Skin epidermis (tissue), 12 donors: ENCODE data around the gene MSS51.

ENCODE experiments used
- H3K27ac ChIP-seq, 21 experiments: fragments of 200-600 bp; sonication (generic) in 11 of 21; one replicate each; pipeline ENCODE4 v1.5.0; 2020; ENCODE audit warnings: mild to moderate bottlenecking in 3 of 21, inconsistent platforms in 2 of 21, moderate library complexity in 2 of 21
- H3K4me3 ChIP-seq, 7 experiments: fragments of 200-600 bp; sonication (generic) in 2 of 7; one replicate each; pipeline ENCODE4 v1.5.0; 2020; ENCODE audit warnings: inconsistent platforms in 2 of 7, mild to moderate bottlenecking in 2 of 7, moderate library complexity in 1 of 7

The MSS51 gene

DNA sequence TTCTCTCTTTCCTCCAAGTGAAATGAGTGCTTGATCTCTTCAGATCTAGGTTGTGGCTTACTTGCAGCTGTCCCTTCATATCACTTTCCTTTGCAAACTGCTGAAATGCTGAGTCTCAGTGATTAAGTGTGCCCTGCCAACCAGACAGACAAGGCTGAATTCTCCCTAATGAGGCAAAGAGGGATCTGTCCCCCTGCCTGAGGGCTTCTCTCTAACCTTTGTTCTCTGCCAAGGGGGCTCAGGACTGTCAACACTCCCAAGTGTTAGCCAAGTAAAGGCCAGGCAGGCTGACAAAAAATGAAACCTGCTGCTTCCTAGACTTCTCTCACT, at the start of gene MSS51:
Gene MSS51 (minus strand): TSS at position 24 of the 330 bp plus-strand sequence. CDS start 5,277 bp downstream, outside the sequence.
- H3K27ac ChIP-seq: no peak within 1 kb of the TSS

DNA sequence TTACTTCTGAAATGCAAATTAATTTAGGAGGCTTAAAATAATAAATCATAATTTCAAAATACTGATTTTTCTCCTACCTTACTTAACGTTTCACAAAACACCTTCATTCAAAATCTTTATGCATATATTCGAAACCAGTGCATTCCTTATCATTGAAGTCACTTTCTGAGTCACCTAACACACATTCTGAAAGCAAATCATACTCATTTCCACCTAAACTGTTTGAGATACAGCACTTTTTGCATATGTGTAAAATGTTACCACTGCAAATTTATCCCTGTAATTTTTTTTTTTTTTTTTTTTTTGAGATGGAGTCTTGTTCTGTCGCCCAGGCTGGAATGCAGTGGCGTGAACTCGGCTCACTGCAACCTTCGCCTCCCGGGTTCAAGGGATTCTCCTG, 46.8 kb upstream of the MSS51 start:
- H3K4me3 ChIP-seq: no peak overlapping the region
- H3K27ac ChIP-seq: no peak overlapping the region

More for the DNA sequence above, at the start of gene MSS51:
- no peak within 1 kb of the TSS for H3K4me3 ChIP-seq

GRCh38 chr10:73478636-73479035, 45.3 kb upstream of the MSS51 start:
- Histone ChIP-seq H3K4me3 (no peak overlapping the region), H3K27ac (no peak overlapping the region)

- Histone ChIP-seq H3K4me3 (no peak overlapping the region), H3K27ac (no peak overlapping the region)
Measured at GRCh38 chr10:73471226-73471625, 37.9 kb upstream of the MSS51 start.

- Histone ChIP-seq H3K27ac (no peak overlapping the region), H3K4me3 (no peak overlapping the region)
Measured at GRCh38 chr10:73469579-73469978, 36.2 kb upstream of the MSS51 start.

DNA sequence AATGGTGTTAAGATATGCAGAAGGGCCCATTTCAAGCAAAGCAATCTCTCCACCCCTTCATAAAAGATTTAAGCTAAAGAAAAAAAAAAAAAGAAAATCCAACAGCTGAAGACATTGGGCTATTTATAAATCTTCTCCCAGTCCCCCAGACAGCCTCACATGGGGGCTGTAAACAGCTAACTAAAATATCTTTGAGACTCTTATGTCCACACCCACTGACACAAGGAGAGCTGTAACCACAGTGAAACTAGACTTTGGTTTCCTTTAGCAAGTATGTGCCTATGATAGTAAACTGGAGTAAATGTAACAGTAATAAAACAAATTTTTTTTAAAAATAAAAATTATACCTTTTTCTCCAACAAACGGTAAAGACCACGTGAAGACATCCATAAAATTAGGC, 33.8 kb upstream of the MSS51 start:
- Histone ChIP-seq H3K4me3 (no peak overlapping the region), H3K27ac (no peak overlapping the region)

DNA sequence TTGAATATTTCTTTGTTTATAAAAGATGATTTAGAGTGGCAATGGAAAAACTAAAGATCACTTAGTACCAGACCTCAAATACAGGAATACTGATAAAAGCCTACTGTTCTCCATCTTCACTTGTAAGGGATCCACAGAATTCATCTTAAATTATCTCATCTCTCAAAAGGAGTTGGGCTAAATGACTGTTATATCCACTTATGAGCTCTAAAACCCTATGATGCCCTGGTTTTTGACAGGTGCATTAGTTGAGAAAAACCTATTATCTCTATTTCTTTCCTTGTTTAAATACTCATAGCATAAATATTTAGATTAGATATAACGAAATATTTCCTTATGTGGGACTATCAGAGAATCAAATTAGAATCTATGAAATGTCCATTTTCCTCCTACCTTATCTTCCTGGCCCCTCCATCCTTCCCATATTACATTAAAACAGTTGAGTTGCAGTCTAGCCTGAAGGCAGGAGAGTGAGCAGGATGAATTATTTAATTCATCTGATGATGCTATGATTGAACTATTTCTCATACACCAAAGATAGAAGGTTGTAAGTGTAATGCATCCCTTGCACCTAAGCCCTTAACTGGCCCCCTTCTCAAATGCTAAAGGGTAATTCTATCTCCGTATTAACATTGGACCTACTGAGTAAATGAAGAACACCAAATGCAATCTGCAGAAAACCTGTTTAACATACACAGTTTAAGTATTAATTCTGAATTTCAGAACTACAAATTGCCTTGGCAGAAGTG, 32.8 kb upstream of the MSS51 start:
- Histone ChIP-seq H3K27ac (no peak overlapping the region), H3K4me3 (no peak overlapping the region)

GRCh38 chr10:73460897-73461296, 27.5 kb upstream of the MSS51 start:
- Histone ChIP-seq H3K27ac (peak overlapping the region in 1 of 21 experiments; percentile 34), H3K4me3 (no peak overlapping the region)

DNA sequence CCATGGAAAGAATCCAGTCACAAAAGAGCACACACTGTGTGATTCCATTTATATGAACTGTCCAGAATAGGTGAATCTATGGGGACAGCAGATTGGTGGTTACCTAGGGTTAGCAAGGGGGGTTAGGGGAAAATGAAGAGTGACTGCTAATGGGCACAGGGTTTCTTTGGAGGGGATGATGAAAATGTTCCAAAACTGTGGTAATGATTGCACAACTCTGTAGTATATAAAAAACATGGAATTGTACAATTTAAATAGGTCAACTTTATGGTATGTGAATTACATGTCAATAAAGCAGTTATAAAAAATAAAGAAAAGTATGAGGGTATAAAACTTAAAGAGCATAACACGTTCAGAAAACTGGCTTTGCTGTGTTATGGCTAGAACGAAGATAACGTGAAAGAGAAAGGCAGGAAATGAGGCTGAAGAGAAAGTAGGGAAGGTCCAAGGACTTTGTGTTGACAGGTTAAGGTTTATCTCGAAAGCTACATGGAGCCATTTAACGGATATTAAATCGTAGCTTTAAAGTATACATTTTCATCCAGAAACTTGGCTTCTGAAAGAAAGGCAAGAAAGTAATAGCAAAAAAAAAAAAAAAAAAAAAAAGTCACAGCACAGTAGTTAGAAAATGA, 26.4 kb upstream of the MSS51 start:
- Histone ChIP-seq H3K4me3 (no peak overlapping the region), H3K27ac (no peak overlapping the region)

DNA sequence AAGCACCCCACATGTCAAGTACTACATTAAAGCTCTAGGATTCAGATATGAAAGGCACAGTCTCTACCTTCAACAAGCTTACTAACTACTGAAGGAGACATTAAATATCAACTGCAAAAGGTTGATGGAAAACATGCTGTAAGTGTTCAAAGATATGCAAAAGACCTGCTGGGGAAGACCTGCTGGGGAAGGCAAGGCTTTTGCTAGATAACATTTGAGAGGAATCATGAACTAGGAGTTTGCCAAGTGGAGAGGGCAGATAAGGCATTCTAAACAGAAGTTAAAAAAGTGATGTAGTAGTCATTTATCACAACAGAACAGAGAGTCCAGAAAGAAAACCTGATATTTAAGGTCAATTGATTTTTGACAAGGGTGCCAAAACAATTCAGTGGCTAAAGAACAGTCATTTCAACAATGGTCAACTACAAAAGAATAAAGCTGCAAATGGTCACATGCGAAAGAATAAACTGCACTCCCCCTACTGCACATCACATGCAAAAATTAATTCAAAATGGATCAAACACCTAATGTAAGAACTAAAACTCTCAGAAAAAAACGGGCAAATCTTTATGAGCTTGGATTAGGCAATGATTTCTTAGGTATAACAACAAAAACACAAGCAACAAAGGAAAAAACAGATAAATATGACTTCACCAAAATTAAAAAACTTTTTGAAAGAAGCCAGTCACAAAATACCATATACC, 23.0 kb upstream of the MSS51 start:
- no peak overlapping the region for H3K27ac ChIP-seq
- H3K4me3 ChIP-seq: no peak overlapping the region

DNA sequence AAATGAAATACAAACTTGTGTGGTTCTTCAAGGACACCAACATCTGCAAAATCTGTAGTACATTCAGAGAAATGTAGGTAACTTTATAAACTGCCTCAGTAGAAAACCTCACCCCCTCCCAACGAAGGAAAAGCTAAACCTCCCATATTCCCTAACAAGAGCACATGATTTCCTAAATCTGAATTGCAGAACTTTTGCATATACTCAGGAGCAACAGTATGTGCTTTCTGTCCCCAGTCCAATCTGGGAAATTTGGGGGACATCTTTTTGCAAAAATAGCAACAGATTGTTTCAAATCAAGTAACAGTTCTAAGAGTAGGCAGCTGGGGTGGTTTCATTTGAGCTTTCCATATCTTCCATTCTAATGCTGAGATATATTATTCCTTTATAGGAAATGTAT, 15.8 kb upstream of the MSS51 start:
- H3K27ac ChIP-seq: no peak overlapping the region
- no peak overlapping the region for H3K4me3 ChIP-seq

GRCh38 chr10:73448384-73448783, 15.0 kb upstream of the MSS51 start:
- Histone ChIP-seq H3K4me3 (no peak overlapping the region), H3K27ac (no peak overlapping the region)

DNA sequence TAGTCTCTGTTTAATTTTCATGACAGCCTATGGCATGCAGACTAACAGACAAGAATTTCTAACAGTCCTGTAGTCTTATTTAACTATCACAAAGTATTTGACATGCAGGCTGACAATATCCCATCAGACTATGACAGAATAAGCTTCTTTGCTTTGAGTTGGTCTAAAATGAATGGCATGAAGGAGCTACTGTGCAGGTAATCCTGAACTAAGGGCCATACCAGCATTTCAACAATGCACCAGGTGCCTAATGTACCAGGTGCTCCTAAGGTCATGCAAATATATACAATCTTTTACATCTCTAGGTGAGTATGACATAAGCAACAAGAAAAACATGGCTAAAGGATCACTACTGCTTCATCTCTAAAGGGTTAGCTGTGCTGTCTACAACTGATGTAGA, 13.6 kb upstream of the MSS51 start:
- no peak overlapping the region for H3K4me3 ChIP-seq
- H3K27ac ChIP-seq: no peak overlapping the region

GRCh38 chr10:73444457-73444856, 11.1 kb upstream of the MSS51 start:
- no peak overlapping the region for H3K27ac ChIP-seq
- no peak overlapping the region for H3K4me3 ChIP-seq

GRCh38 chr10:73439605-73440312, 6.4 kb upstream of the MSS51 start:
- Histone ChIP-seq H3K4me3 (no peak overlapping the region), H3K27ac (no peak overlapping the region)

- Histone ChIP-seq H3K27ac (no peak overlapping the region), H3K4me3 (no peak overlapping the region)
Measured at GRCh38 chr10:73439055-73439454, 5.7 kb upstream of the MSS51 start.

GRCh38 chr10:73432646-73433537, 469 bp downstream of the MSS51 start:
- Histone ChIP-seq H3K4me3 (no peak overlapping the region), H3K27ac (no peak overlapping the region)

DNA sequence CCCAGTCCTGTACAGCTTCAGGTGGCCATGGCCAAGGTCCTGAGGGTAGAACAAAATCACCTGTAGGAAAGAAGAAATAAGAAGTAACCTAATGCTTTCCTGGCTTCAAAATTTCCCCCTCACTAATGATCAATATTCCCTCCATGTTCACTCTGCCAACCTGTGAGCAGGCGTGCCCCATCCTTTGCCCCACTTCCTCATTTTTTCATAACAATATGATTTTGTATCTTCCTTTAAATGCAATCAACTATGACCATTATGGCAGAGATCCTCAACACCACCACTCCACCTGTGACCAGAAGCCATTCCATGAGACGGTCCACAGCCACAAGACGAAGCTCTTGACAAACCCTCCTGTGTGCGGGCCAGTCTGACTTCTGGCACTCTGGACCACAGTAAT, 7.0 kb downstream of the MSS51 start:
- no peak overlapping the region for H3K27ac ChIP-seq
- H3K4me3 ChIP-seq: no peak overlapping the region

DNA sequence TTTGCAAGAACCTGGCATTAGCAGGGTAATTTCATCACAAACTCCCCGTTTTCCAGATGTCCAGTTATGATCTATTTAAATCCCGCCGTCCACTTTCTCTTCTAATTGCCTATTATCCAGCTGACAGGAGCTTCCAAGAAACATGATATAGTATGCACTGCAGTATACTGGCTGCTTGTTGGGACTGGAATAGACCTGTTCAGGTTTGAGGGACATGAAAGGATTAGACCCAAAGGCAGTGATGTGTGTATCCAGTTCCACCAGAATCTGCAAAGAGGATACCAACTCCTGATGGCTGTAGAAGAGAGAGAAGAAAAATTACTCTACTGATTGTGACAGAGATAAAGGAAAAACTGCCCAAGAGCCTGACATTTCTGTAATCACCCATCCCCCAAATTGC, 8.9 kb downstream of the MSS51 start:
- Histone ChIP-seq H3K27ac (no peak overlapping the region), H3K4me3 (no peak overlapping the region)

- Histone ChIP-seq H3K4me3 (no peak overlapping the region), H3K27ac (no peak overlapping the region)
Measured at GRCh38 chr10:73423309-73423708, 10.1 kb downstream of the MSS51 start.
